Stimulated activated CD4-positive, alpha-beta T cell treated with anti-CD3 and anti-CD28 coated beads, Interleukin-4, amount 100 ng/mL, for 24 hours (primary cell): ENCODE measurements around the gene DHH.
"Not testable (repeated sequence)": the region's sequence is repeated elsewhere in the genome, so short reads cannot be mapped to it uniquely, and the experiment has no call there.

Experiments
- DNase-seq: peaks from one replicate; pipeline ENCODE4 v3.0.0-alpha.2; 2020

DHH gene

DNA sequence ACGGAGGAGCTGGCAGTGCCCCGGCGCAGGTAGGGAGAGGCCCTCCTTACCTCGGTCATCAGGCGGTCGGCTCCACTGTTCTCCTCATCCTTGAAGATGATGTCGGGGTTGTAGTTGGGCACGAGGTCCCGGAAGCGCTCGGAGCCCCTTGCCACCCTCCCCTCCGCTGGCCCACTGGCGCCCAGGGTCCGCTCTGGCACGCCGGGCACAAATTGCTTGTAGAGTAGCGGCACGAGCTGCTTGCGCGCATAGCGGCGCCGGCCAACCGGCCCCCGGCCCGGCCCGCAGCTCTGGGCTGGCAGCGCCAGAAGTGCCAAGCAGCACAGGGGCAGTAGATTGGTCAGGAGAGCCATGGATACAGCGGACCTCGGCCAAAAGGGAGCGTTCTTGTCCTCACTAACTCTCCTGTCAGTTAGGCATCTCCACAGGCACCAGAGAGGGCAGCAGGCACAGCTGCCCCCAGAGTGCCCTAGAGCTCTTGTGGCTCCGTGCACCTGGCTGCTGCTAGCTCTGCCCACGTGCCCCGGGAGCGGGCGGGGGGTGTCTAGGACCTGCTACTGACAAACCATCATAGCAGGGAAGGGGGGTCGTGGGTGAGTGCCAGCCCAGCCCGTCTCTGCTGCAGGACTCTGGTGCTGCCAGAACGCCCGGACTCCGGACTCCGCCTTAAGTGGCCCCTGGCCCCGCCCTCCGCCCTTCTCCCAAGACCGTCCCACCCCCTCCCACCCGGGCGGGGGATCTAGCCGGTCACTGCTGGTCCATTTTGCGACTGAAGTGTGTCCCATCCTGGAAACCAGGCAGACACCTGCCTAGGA, at the start of gene DHH:
DHH (minus strand) TSS at position 642 of the 815 bp plus-strand sequence; CDS start at position 353, 289 bp downstream.
- no peak for DNase-seq

DNA sequence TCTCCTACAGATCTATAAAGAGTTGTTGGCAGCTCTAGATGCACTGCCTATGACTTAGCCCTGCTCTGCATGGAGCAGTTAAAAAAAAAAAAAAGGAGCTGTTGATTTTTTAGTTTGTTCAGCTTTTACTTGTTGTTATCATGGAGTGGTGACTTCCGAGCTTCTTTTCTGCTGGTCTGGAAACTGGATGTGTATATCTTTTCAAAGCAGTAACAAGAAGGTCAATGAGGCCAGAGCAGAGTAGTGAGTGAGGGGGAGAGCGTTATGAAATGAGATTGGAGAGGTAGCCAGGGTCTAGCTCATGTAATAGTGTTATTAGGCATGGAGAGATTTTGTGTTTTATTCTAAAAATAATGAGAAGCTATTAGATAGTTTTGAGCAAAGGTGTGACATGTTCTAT, 49.8 kb upstream of the DHH start:
- no peak for DNase-seq

GRCh38 chr12:49138999-49139398, 44.4 kb upstream of the DHH start:
- no peak for DNase-seq

GRCh38 chr12:49138587-49138986, 44.0 kb upstream of the DHH start:
- no peak for DNase-seq

DNA sequence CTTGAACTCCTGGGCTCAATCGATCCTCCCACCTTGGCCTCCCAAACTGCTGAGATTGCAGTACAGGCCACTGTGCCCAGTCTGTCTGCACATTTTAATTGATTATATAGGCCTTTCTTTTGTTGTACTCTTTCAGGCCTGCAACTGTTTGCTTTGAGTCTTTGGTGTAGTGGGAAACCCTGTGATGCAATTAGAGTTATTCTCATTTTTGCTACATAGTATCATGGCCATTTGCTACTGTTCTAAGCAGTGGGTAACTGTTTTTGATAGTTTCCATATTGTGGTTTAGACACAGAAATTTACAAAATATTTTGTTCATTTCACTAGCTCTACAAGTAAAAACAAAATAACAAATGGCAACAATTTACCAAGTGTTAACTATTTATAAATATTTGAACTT, 42.9 kb upstream of the DHH start:
- DNase-seq = no peak

GRCh38 chr12:49136997-49137396, 42.4 kb upstream of the DHH start:
- DNase-seq = not testable (repeated sequence)

- no peak for DNase-seq
Observed at GRCh38 chr12:49133590-49133989, 39.0 kb upstream of the DHH start.

DNA sequence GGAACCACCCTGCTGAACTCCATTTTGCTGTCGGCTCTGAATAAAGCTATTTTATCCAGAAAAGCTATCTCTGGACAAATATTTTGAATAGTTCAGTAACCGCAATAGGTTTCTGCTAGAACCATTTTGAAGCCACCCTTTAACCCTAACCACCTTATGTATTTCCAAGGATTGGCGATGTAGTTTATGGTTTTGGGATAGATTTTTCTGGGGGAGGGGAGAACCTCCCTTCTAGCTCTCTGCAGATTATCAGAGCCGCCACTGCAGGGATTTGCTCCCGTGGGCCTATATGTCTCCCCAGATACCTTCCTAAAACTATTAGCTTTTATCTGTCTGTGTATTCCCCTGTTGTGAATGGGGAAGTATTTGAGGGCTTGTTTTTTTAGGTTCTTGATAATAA, 38.4 kb upstream of the DHH start:
- no peak for DNase-seq

- DNase-seq = no peak
Observed at GRCh38 chr12:49131894-49132461, 37.4 kb upstream of the DHH start.

- peak; percentile 91 for DNase-seq
Observed at GRCh38 chr12:49131051-49131893, 36.7 kb upstream of the DHH start, which contains the start of gene TUBA1B. Gene TUBA1B, minus strand, starts transcription at chr12:49131395. Its CDS starts 95 bp downstream, at chr12:49131300.

GRCh38 chr12:49130151-49131050, 35.8 kb upstream of the DHH start:
- DNase-seq = peak; percentile 92

DNA sequence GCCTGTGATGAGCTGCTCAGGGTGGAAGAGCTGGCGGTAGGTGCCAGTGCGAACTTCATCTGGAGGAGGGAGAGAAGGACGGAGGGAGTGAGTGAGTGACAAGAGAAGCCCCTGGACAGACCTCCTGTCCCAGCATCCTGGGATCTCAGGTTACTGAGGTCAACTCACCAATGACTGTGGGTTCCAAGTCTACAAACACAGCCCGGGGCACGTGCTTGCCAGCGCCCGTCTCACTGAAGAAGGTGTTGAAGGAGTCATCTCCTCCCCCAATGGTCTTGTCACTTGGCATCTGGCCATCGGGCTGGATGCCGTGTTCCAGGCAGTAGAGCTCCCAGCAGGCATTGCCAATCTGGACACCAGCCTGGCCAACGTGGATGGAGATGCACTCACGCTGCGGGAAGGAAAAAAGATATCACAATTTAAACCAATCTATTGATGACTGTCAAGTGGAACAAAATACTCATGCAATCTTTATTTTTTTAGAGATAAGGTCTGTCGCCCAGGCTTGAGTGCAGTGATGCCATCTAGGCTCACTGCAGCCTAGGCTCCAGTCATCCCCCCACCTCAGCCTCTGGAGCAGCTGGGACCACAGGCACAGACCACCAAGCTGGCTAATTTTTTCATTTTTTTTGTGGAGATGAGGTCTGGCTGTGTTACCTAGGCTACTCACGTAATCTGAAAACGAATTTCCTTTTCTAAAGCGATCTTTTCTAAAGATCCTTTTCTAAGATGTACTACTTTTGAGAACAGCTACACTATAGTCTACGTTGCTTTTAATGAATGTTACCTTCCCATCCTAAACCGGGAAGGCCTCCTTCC, 34.9 kb upstream of the DHH start:
- peak; percentile 20 for DNase-seq

GRCh38 chr12:49127971-49128370, 33.4 kb upstream of the DHH start:
- not testable (repeated sequence) for DNase-seq

- no peak for DNase-seq
Observed at GRCh38 chr12:49126852-49127763, 32.5 kb upstream of the DHH start.

GRCh38 chr12:49121047-49121696, 26.6 kb upstream of the DHH start:
- no peak for DNase-seq

DNA sequence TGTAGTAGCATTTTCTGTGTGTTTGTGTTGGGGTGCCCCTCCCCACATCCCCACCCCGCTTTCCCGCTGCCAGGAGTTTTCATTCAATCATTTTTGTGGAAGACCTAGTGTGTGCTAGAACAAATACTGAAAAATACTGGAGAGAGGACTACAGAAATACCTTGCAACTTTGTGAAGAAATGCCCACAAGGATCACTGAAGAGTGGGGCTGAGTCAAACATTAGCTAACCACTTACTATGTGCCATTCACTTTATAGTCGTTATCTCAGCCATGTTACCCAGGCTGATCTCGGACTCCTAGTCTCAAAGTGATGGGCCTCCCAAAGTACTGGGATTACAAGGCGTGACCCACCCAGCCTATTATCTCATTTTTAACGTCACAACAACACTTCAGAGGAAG, 16.6 kb upstream of the DHH start:
- no peak for DNase-seq

DNA sequence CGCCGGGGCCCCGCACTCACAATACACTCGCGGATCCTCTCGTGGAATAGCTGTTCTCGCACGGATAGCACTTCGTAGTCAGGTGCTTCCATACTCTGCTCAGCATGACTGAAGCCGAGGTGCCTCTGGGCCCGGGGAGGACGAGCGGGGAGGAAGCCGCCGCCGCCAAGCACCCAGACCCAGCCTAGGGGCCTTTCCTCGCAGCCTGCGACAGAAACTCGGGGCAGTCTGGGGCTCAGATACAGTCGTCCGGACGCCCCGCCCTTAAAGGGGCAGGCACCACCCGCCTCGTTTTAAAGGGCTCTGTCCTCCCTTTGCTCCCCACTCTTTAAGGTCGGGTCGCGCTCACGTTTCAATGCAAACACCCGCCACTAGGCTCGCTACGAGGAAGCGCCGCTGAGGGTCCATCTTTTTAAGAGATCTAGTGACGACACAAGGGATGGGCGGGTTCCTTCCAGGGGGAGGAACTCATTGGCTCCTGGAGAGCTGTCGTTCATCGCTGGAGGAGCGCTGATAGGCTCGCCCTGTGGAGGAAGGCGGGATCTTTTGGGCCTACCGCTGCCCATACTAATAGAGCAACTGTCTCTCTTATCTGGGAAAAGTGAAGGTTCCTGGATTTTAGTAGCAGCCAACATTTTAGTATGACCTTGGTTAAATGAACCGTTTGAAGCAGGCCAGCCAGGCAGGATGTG, 16.0 kb upstream of the DHH start, which contains the start of gene LMBR1L:
LMBR1L (minus strand) TSS at position 384 of the 692 bp plus-strand sequence; CDS start at position 92, 292 bp downstream.
- DNase-seq = peak; percentile 96

DNA sequence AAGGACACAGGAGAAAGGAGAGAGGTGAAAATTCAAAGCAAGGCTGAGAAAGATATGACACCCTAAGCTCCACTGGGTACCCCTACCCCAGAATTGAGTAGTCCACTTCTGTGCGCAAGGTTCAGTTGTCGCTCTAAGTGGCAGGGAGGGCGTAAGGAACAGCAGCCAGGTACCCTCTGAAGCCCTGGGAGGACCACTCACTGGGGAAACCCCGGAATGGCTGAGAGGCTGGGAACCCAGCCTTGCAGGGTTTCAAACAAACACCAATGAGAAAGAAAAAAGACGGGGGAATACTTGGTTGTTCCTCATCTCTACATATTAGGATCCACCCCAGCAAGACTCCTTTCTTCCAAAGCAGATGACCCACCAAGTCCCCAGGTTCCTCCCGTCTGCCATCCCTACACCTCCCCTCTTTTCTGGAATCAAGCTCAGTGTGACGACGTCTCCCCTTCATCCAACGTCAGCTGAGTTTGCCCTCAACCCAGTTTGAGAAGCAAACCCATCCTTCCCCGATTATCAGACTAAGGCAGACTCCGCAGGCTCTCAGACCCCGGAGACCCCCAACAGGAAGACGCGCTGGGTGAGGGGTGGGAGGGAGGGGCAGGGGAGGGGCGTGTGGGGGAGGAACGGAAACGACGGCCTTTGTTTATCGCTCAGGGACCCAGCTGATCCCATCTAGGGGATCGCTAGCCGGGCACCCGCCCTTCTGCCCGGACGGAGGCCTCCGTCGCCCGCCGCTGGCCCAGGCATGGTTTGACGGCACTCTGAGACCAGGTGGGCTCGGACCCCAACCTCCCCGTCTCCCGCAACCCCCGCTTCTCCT, 15.3 kb upstream of the DHH start:
- peak; percentile 8 for DNase-seq
